GM23248 (cell line): Measurements from ENCODE around the gene CDC42EP5. TPM values are rescaled to one million over a fixed set of nuclear protein-coding genes. Genes with fewer than 3 reads are reported as not detected.
"Not testable (repeated sequence)": the region's sequence is repeated elsewhere in the genome, so short reads cannot be mapped to it uniquely, and the experiment has no call there.

Source experiments
- DNase-seq: peaks from one replicate; pipeline ENCODE4 v3.0.0-alpha.2; 2015
- H2AFZ ChIP-seq: fragments of 200-600 bp; sonication (generic); 2 replicates; pipeline ENCODE4 v1.6.1; 2016; ENCODE audit warnings: antibody characterized with exemption
- H3F3A ChIP-seq: fragments of 200-600 bp; sonication (generic); 2 replicates; pipeline ENCODE4 v1.6.1; 2016; ENCODE audit warnings: mild to moderate bottlenecking, antibody characterized with exemption, mixed run types; ENCODE audit not compliant: insufficient read depth
- H3K27ac ChIP-seq: fragments of 200-600 bp; sonication (generic); 2 replicates; pipeline ENCODE4 v1.5.1; 2016; ENCODE audit warnings: mild to moderate bottlenecking
- H3K27me3 ChIP-seq: fragments of 200-600 bp; sonication (generic); replicated peaks from 2 replicates; pipeline ENCODE4 v1.6.1; 2016; ENCODE audit warnings: mild to moderate bottlenecking; ENCODE audit not compliant: insufficient read depth
- H3K36me3 ChIP-seq: fragments of 200-600 bp; sonication (generic); 2 replicates; pipeline ENCODE4 v1.6.1; 2016; ENCODE audit warnings: low read depth, mild to moderate bottlenecking
- H3K4me1 ChIP-seq: fragments of 200-600 bp; sonication (generic); 2 replicates; pipeline ENCODE4 v1.6.1; 2016; ENCODE audit warnings: mild to moderate bottlenecking; ENCODE audit not compliant: insufficient read depth
- H3K4me2 ChIP-seq: fragments of 200-600 bp; sonication (generic); one replicate; pipeline ENCODE4 v1.6.1; 2016; ENCODE audit warnings: mild to moderate bottlenecking; ENCODE audit not compliant: unreplicated experiment
- H3K4me3 ChIP-seq: fragments of 200-600 bp; sonication (generic); 2 replicates; pipeline ENCODE4 v1.5.1; 2016; ENCODE audit warnings: mild to moderate bottlenecking
- H3K79me2 ChIP-seq: fragments of 200-600 bp; sonication (generic); 2 replicates; pipeline ENCODE4 v1.6.1; 2016; ENCODE audit warnings: mild to moderate bottlenecking; ENCODE audit not compliant: insufficient read depth
- H3K9ac ChIP-seq: fragments of 200-600 bp; sonication (generic); 2 replicates; pipeline ENCODE4 v1.6.1; 2016; ENCODE audit warnings: mild to moderate bottlenecking
- H3K9me2 ChIP-seq: fragments of 200-600 bp; sonication (generic); 2 replicates; pipeline ENCODE4 v1.6.1; 2016; ENCODE audit warnings: mixed run types, mild to moderate bottlenecking, moderate library complexity; ENCODE audit not compliant: insufficient read depth
- H3K9me3 ChIP-seq: fragments of 200-600 bp; sonication (generic); one replicate; pipeline ENCODE4 v1.6.1; 2017; ENCODE audit warnings: low read depth
- H4K20me1 ChIP-seq: fragments of 200-600 bp; sonication (generic); 2 replicates; pipeline ENCODE4 v1.6.0; 2016; ENCODE audit not compliant: insufficient read depth
- EZH2 ChIP-seq: fragments of 200-600 bp; sonication (generic); IDR thresholded peaks from 2 replicates; pipeline ENCODE4 v1.6.1; 2018; ENCODE audit warnings: antibody characterized with exemption, mild to moderate bottlenecking; ENCODE audit not compliant: insufficient read depth, poor library complexity, severe bottlenecking
- EZH2phosphoT487 ChIP-seq: fragments of 200-600 bp; sonication (generic); IDR thresholded peaks from 2 replicates; pipeline ENCODE4 v1.6.1; 2018; ENCODE audit warnings: antibody characterized with exemption, moderate library complexity, mild to moderate bottlenecking, low read depth; ENCODE audit not compliant: insufficient read depth
- WGBS, 2 experiments: methylation state at CpG; one replicate each; pipeline ENCODE4 v1.1.6; 2015 to 2017; ENCODE audit warnings: low lambda C conversion rate in 2 of 2, low coverage in 1 of 2; ENCODE audit errors: missing lambda C conversion rate in 2 of 2; 5-methylcytosine and 5-hydroxymethylcytosine counted together
- in situ Hi-C: fragments of 300-500 bp; cut with MboI; formaldehyde crosslinking; loops from 2 replicates; pipeline ENCODE4 v1.15.0; 2020
- polyA plus RNA-seq: library from polyadenylated mRNA; unstranded; fragments of >200 nt; fragmentation: Nextera tagmentation; extraction: Ambion mirVana; gene quantifications from 2 replicates; pipeline ENCODE4 v1.2.1, GENCODE V29; 2016
- total RNA-seq: library from RNA; depleted of rRNA; stranded (reverse); fragments of >200 nt; shearing (Covaris generic); gene quantifications from 2 replicates; pipeline ENCODE4 v1.2.3, GENCODE V29; 2014

CDC42EP5 gene
- total and polyA plus RNA-seq, 2 experiments from 2014 or later, result 4.4 to 51.7 TPM

GRCh38 chr19:54493967-54494585 lies 21.0 kb upstream of the CDC42EP5 start:
- no peaks in the 10 kb centered on the region for H3F3A ChIP-seq
- H3K9ac ChIP-seq, result no peak overlapping the region
- H3K9me3 ChIP-seq, result no peaks in the 10 kb centered on the region
- H3K36me3 ChIP-seq, result no peaks in the 10 kb centered on the region
- no peaks in the 10 kb centered on the region for H4K20me1 ChIP-seq
- no peak overlapping the region for H3K27ac ChIP-seq
- no peak overlapping the region for H3K4me2 ChIP-seq
- WGBS, 2 experiments, result 34% methylated on average over 10 of the region's 10 CpGs
- TF ChIP-seq EZH2, result no peak
- no peak for TF ChIP-seq EZH2phosphoT487
- H3K4me3 ChIP-seq, result no peak overlapping the region
- H3K4me1 ChIP-seq, result no peaks in the 10 kb centered on the region
- DNase-seq, result no peak
- H3K79me2 ChIP-seq, result no peaks in the 10 kb centered on the region
- no peaks in the 10 kb centered on the region for H3K27me3 ChIP-seq
- no peaks in the 10 kb centered on the region for H3K9me2 ChIP-seq
- in situ Hi-C loops, result no loop called here
- no peak overlapping the region for H2AFZ ChIP-seq

GRCh38 chr19:54493056-54493455 lies 20.0 kb upstream of the CDC42EP5 start:
- H2AFZ ChIP-seq, H3K27ac ChIP-seq, H3K4me1 ChIP-seq, H3K4me3 ChIP-seq, H3K9ac ChIP-seq, H3F3A ChIP-seq, in situ Hi-C loops, H3K27me3 ChIP-seq, H3K4me2 ChIP-seq, H3K79me2 ChIP-seq, H4K20me1 ChIP-seq, H3K9me2 ChIP-seq, H3K36me3 ChIP-seq, H3K9me3 ChIP-seq, DNase-seq: not testable (repeated sequence)
- WGBS, 2 experiments, result 34 to 35% methylated on average over 5 of the region's 5 CpGs

- 58 to 60% methylated on average over 18 of the region's 18 CpGs for WGBS, 2 experiments
- H3K36me3 ChIP-seq, result no peaks in the 10 kb centered on the region
- TF ChIP-seq EZH2 (no peak), EZH2phosphoT487 (no peak)
- in situ Hi-C loops, result no loop called here
- no peaks in the 10 kb centered on the region for H3K4me1 ChIP-seq
- no peaks in the 10 kb centered on the region for H3K9me2 ChIP-seq
- no peaks in the 10 kb centered on the region for H3K27me3 ChIP-seq
- no peak overlapping the region for H2AFZ ChIP-seq
- no peak overlapping the region for H3K4me3 ChIP-seq
- H3K79me2 ChIP-seq, result no peaks in the 10 kb centered on the region
- no peak for DNase-seq
- H3K9me3 ChIP-seq, result no peaks in the 10 kb centered on the region
- no peak overlapping the region for H3K9ac ChIP-seq
- no peak overlapping the region for H3K27ac ChIP-seq
- no peaks in the 10 kb centered on the region for H3F3A ChIP-seq
- H4K20me1 ChIP-seq, result no peaks in the 10 kb centered on the region
- no peak overlapping the region for H3K4me2 ChIP-seq
Measured at GRCh38 chr19:54492568-54492967, 19.5 kb upstream of the CDC42EP5 start.

GRCh38 chr19:54489766-54490165 lies 16.7 kb upstream of the CDC42EP5 start:
- TF ChIP-seq EZH2 (no peak), EZH2phosphoT487 (no peak)
- WGBS, 2 experiments, result 30 to 34% methylated on average over 9 of the region's 9 CpGs

GRCh38 chr19:54489341-54489740 lies 16.2 kb upstream of the CDC42EP5 start:
- TF ChIP-seq EZH2 (no peak), EZH2phosphoT487 (no peak)

More at GRCh38 chr19:54489766-54490165, 16.7 kb upstream of the CDC42EP5 start:
- in situ Hi-C loops, result no loop called here
- H3K79me2 ChIP-seq, result no peaks in the 10 kb centered on the region
- no peak overlapping the region for H2AFZ ChIP-seq
- no peak overlapping the region for H3K9ac ChIP-seq
- no peak overlapping the region for H3K4me2 ChIP-seq
- no peak for DNase-seq
- H4K20me1 ChIP-seq, result no peaks in the 10 kb centered on the region
- H3K27me3 ChIP-seq, result no peaks in the 10 kb centered on the region
- no peaks in the 10 kb centered on the region for H3K36me3 ChIP-seq
- H3K9me3 ChIP-seq, result no peaks in the 10 kb centered on the region
- H3K9me2 ChIP-seq, result no peaks in the 10 kb centered on the region
- no peaks in the 10 kb centered on the region for H3K4me1 ChIP-seq
- no peak overlapping the region for H3K4me3 ChIP-seq
- no peaks in the 10 kb centered on the region for H3F3A ChIP-seq
- H3K27ac ChIP-seq, result no peak overlapping the region

More at GRCh38 chr19:54489341-54489740, 16.2 kb upstream of the CDC42EP5 start:
- Histone ChIP-seq H4K20me1 (no peaks in the 10 kb centered on the region), H3K9me3 (no peaks in the 10 kb centered on the region), H3F3A (no peaks in the 10 kb centered on the region), H3K4me1 (no peaks in the 10 kb centered on the region), H3K27me3 (no peaks in the 10 kb centered on the region), H3K4me3 (no peak overlapping the region), H3K36me3 (no peaks in the 10 kb centered on the region), H3K27ac (no peak overlapping the region), H3K9ac (no peak overlapping the region), H3K79me2 (no peaks in the 10 kb centered on the region), H2AFZ (no peak overlapping the region), H3K9me2 (no peaks in the 10 kb centered on the region), H3K4me2 (no peak overlapping the region)
- in situ Hi-C loops, result no loop called here
- no peak for DNase-seq
- WGBS, 2 experiments, result 39 to 44% methylated on average over 7 of the region's 7 CpGs
